ENCODE results near the gene SHE.
"Not testable (repeated sequence)": the region's sequence is repeated elsewhere in the genome, so short reads cannot be mapped to it uniquely, and the experiment has no call there.

Gene SHE

GRCh38 chr1:154502066-154502743 lies at the start of gene SHE, which contains the start of gene TDRD10:
SHE (minus strand) TSS chr1:154502412; CDS start chr1:154502026, 386 bp downstream.
TDRD10 (plus strand) TSS chr1:154502219; CDS start chr1:154506904, 4,685 bp downstream.
- no peak for DNase-seq (ENCODE audit: low spot score)

GRCh38 chr1:154551474-154551873 lies 49.3 kb upstream of the SHE start:
- DNase-seq (ENCODE audit: low spot score) = no peak

- DNase-seq (ENCODE audit: low spot score) = no peak
These were observed 48.4 kb upstream of the SHE start for GRCh38 chr1:154550657-154551056.

GRCh38 chr1:154550070-154550469 lies 47.9 kb upstream of the SHE start:
- DNase-seq (ENCODE audit: low spot score) = no peak

- no peak for DNase-seq (ENCODE audit: low spot score)
These were observed 47.1 kb upstream of the SHE start for GRCh38 chr1:154549202-154549770.

GRCh38 chr1:154548028-154548427 lies 45.8 kb upstream of the SHE start:
- DNase-seq (ENCODE audit: low spot score) = no peak

GRCh38 chr1:154547105-154547732 lies 45.0 kb upstream of the SHE start:
- no peak for DNase-seq (ENCODE audit: low spot score)

GRCh38 chr1:154546264-154547063 lies 44.3 kb upstream of the SHE start:
- peak; percentile 43 for DNase-seq (ENCODE audit: low spot score)

GRCh38 chr1:154541231-154541630 lies 39.0 kb upstream of the SHE start:
- DNase-seq (ENCODE audit: low spot score) = no peak

- DNase-seq (ENCODE audit: low spot score) = no peak
These were observed 37.6 kb upstream of the SHE start for GRCh38 chr1:154539486-154540483.

- DNase-seq (ENCODE audit: low spot score) = no peak
These were observed 34.4 kb upstream of the SHE start for GRCh38 chr1:154536570-154536969.

- DNase-seq (ENCODE audit: low spot score) = no peak
These were observed 32.0 kb upstream of the SHE start for GRCh38 chr1:154533952-154534844.

- DNase-seq (ENCODE audit: low spot score) = not testable (repeated sequence)
These were observed 29.7 kb upstream of the SHE start for GRCh38 chr1:154531950-154532349.

GRCh38 chr1:154529308-154529707 lies 27.1 kb upstream of the SHE start:
- no peak for DNase-seq (ENCODE audit: low spot score)

GRCh38 chr1:154527192-154527591 lies 25.0 kb upstream of the SHE start:
- no peak for DNase-seq (ENCODE audit: low spot score)

- DNase-seq (ENCODE audit: low spot score) = no peak
These were observed 22.7 kb upstream of the SHE start for GRCh38 chr1:154524881-154525280.

- no peak for DNase-seq (ENCODE audit: low spot score)
These were observed 19.5 kb upstream of the SHE start for GRCh38 chr1:154521695-154522094.

- no peak for DNase-seq (ENCODE audit: low spot score)
These were observed 18.1 kb upstream of the SHE start for GRCh38 chr1:154520333-154520732.

GRCh38 chr1:154519591-154519991 lies 17.4 kb upstream of the SHE start:
- DNase-seq (ENCODE audit: low spot score) = no peak

- DNase-seq (ENCODE audit: low spot score) = no peak
These were observed 15.4 kb upstream of the SHE start for GRCh38 chr1:154517661-154518060.
